Measurements from ENCODE around the gene HPS4.

The HPS4 gene

DNA sequence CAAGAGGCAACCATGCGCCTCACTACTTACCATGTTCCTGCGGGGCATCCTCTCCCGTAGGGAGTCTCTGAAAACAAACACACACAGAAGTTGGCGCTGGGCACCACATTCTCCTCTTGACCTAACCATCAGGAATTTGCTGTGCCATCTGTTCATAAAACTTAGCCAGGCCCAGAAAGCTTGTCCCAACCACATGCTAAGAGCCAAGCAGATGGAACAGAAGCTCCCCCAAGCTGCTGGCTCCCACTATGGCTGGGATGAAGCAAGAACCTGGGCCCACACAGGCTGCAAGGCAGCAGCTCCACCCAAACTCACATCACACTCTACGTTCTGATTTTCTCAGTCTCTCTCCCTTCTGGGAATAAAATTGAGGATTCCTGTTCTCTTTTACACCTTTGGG lies 17.4 kb downstream of the HPS4 start:
- no peak for DNase-seq (ENCODE audit: low read depth in 2 of 2)

DNA sequence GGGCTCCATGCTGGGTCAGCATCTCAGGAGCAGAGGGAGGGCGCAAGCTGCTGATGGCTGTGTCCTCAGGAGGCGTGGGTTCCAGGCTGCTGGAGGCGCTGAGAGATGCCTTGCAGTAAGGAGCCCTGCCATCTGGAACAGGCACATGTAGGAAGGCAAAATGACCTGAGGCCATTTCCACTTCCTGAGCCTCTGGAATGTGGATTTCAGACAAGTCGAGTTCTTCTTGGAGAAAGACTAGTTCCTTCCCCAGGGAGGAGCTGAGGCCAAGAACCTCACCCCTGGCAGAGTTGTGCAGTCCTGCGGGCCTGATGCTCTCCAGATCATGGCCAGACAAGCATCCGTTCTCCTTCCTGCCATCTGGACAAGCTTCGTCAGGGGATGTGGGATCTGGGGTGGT lies 19.3 kb downstream of the HPS4 start:
- DNase-seq (ENCODE audit: low read depth in 2 of 2), result no peak

DNA sequence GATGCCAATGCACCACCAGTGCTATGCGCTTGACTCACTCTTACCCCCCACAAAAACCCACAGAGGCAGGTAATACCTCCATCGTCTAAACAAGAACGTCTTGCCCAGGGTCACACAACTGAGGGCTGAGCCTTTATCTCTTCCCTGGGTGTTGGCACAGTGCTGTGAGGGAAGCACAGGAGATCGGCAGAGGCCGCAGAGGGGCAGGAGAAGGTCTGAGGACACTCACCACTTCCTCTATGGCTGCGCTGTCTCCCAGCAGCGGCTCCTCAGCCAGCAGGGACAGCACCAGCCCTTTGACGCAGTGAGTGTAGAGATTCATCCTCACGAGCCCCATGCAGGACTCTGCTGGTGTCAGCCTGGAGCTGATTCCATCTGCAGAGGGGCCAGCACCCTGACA lies 19.9 kb downstream of the HPS4 start:
- DNase-seq (ENCODE audit: low read depth in 2 of 2), result no peak

- no peak for DNase-seq (ENCODE audit: low read depth in 2 of 2)
Measured at GRCh38 chr22:26463101-26463661, 20.4 kb downstream of the HPS4 start.

DNA sequence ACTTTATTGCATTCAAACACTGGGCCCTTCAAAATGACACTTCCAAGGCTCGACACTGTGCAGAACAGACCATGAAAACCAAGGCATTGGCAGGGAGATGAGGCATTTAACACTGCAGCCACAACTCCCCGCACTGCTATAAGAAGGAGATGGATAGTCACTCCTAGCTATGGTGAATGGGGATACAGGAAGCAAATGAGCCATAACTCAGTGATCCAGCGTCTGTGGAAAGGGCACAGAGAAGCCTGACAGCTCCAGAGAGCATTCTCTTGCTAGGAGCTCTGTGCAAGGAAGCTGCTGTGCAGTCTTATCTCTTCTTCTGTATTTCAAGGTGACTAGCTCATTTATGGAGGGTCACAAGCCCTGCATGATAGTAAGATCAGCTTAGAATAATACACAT lies 20.9 kb downstream of the HPS4 start:
- no peak for DNase-seq (ENCODE audit: low read depth in 2 of 2)

DNA sequence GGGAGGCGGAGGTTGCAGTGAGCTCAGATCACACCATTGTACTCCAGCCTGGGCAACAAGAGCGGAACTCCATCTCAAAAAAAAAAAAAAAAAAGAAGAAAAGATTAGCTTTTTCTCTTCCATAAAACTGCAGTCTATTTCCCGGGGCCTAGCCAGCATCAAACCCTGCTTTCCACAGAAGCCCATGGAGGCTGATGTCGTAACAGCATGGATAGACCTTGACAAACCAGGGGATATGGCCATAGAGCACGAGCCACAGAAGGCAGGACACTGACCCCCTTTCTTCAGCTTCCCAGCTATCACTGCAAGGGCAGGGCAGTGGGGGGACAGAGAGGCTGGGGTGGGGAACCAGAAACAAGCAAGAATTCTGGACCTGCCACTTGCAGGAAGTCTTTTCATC lies 21.5 kb downstream of the HPS4 start:
- no peak for DNase-seq (ENCODE audit: low read depth in 2 of 2)

GRCh38 chr22:26461188-26461810 lies 22.3 kb downstream of the HPS4 start:
- no peak for DNase-seq (ENCODE audit: low read depth in 2 of 2)

- DNase-seq (ENCODE audit: low read depth in 2 of 2), result no peak
Measured at GRCh38 chr22:26460202-26460601, 23.4 kb downstream of the HPS4 start.

- DNase-seq (ENCODE audit: low read depth in 2 of 2), result no peak
Measured at GRCh38 chr22:26457661-26458272, 25.8 kb downstream of the HPS4 start.

GRCh38 chr22:26453812-26454500 lies 29.6 kb downstream of the HPS4 start:
- no peak for DNase-seq (ENCODE audit: low read depth in 2 of 2)

DNA sequence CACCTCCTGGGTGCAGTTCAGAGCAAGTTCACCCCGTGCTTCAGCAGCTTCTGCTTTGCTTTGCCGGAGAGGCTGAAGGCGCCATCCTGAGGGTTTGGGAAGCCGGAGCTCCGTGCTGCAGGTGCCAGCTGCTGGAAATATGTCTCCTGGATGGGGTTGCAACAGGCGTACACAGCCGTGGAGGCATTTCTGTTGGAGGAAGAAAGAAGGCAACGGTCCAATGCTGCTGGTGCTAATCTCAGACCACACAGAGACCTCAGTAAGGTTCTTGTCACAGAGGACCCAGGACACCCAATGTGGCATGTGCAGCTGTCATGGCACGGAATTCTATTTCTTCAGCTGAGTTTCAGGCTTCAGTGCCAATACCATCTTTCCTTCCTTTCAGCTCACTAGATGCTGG lies 30.4 kb downstream of the HPS4 start:
- DNase-seq (ENCODE audit: low read depth in 2 of 2), result no peak

GRCh38 chr22:26452236-26453016 lies 31.2 kb downstream of the HPS4 start:
- DNase-seq (ENCODE audit: low read depth in 2 of 2), result no peak

GRCh38 chr22:26450453-26451185 lies 33.0 kb downstream of the HPS4 start:
- DNase-seq (ENCODE audit: low read depth in 2 of 2), result no peak

DNA sequence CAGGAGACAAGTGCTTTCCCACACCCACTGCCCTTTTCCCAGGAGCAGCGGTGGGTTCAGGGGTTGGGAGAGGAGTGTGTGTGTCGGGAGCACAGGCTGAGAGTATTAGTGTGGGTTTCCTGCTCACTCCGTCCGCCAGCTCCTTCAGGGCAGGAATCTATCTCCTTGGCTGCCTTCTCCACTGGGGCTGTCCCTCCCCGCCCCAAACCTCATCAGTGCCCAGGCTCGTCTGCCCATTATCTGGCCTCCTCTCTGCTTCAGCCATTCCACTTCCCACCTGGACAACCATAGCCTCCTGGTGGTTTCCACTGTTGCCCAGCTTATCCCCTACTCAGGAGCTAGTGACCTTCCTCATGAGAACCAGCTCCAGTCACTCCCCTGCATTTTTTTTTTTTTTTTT lies 34.6 kb downstream of the HPS4 start:
- no peak for DNase-seq (ENCODE audit: low read depth in 2 of 2)

DNA sequence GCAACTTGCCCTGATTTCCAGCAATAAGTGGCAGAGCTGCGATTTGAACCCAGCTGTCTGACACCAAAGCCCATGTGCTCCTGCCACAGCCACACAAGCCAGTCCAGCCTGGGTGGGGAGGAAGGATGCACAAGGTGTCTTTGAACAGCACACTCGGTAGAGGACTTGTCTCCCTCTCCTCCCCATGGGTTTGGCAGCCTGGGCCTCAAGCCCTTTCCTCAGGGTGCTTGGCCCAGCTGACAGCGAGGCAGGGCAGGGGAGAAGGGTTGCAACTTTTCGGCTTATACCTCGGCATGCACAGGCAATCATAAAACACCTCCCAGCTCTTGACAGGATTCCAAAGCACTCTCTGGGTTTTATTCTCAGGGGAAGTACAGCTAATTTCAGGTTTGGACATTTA lies 35.2 kb downstream of the HPS4 start:
- DNase-seq (ENCODE audit: low read depth in 2 of 2), result no peak

GRCh38 chr22:26447584-26448329 lies 35.8 kb downstream of the HPS4 start:
- no peak for DNase-seq (ENCODE audit: low read depth in 2 of 2)

DNA sequence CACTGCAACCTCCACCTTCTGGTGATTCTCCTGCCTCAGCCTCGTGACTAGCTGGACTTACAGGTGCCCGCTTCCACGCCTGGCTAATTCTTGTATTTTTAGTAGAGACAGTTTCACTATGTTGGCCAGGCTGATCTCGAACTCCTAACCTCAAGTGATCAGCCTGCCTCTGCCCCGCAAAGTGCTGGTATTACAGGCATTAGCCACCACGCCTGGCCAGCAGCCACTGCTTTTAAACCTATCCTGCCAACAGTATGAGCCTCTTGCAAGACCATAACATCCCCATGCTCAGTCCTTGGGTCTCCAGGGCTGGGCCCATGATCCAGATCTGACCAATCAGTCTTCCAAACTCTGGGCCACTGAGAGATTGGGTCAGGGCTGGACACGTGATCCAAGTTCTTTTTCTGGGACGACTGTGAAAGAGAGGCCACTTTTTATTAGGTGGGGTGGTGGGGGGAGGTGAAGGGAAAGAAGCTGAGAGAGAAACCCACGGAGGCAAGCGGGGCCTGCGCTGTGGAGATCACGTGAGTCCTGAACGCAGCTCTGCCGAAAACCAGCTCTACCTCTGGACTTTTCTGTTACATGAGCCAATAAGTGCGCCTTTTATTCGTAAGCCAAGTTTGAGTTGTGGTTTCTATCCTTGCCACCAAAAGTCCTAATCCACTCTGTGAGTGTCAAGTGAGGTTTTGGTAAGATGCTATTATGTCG lies 36.6 kb downstream of the HPS4 start:
- DNase-seq (ENCODE audit: low read depth in 2 of 2), result no peak

- no peak for DNase-seq (ENCODE audit: low read depth in 2 of 2)
Measured at GRCh38 chr22:26445577-26446275, 37.9 kb downstream of the HPS4 start.

- DNase-seq (ENCODE audit: low read depth in 2 of 2), result no peak
Measured at GRCh38 chr22:26444777-26445176, 38.8 kb downstream of the HPS4 start.
